DOHH2 (cell line): ENCODE results near the gene POU5F2.

Source experiments
- H3F3A ChIP-seq: fragments of 200-600 bp; sonication (generic), shearing (Covaris generic); 2 replicates; pipeline ENCODE4 v1.6.0; 2016; ENCODE audit warnings: antibody characterized with exemption, mild to moderate bottlenecking; ENCODE audit not compliant: control insufficient read depth, insufficient read depth
- H3K27ac ChIP-seq: fragments of 200-600 bp; sonication (generic); 2 replicates; pipeline ENCODE4 v1.5.1; 2014; ENCODE audit warnings: low read depth, mild to moderate bottlenecking, low read length, moderate library complexity
- H3K27me3 ChIP-seq: fragments of 200-600 bp; sonication (generic); 2 replicates; pipeline ENCODE4 v1.6.1; 2014; ENCODE audit warnings: mild to moderate bottlenecking, low read length, mixed read lengths; ENCODE audit not compliant: control insufficient read depth
- H3K36me3 ChIP-seq: fragments of 200-600 bp; sonication (generic); 2 replicates; pipeline ENCODE4 v1.6.1; 2014; ENCODE audit warnings: mild to moderate bottlenecking, low read length, moderate library complexity, mixed read lengths; ENCODE audit not compliant: control insufficient read depth
- H3K4me1 ChIP-seq: fragments of 200-600 bp; sonication (generic); 2 replicates; pipeline ENCODE4 v1.6.1; 2014; ENCODE audit warnings: mild to moderate bottlenecking, low read length, mixed read lengths; ENCODE audit not compliant: control insufficient read depth
- H3K4me2 ChIP-seq: fragments of 200-600 bp; sonication (generic); 2 replicates; pipeline ENCODE4 v1.6.0; 2014; ENCODE audit warnings: mild to moderate bottlenecking, low read length, moderate library complexity
- H3K4me3 ChIP-seq: fragments of 200-600 bp; sonication (generic); 2 replicates; pipeline ENCODE4 v1.5.1; 2014; ENCODE audit warnings: mild to moderate bottlenecking, low read length, mixed read lengths
- H3K79me2 ChIP-seq: fragments of 200-600 bp; sonication (generic); 2 replicates; pipeline ENCODE4 v1.6.1; 2014; ENCODE audit warnings: mild to moderate bottlenecking, low read length, mixed read lengths; ENCODE audit not compliant: control insufficient read depth
- H3K9me2 ChIP-seq: fragments of 200-600 bp; sonication (generic); replicated peaks from 2 replicates; pipeline ENCODE4 v1.6.1; 2014; ENCODE audit warnings: mild to moderate bottlenecking, low read length, mixed read lengths; ENCODE audit not compliant: control insufficient read depth
- H3K9me3 ChIP-seq: fragments of 200-600 bp; sonication (generic); 2 replicates; pipeline ENCODE4 v1.6.1; 2014; ENCODE audit warnings: antibody characterized with exemption, low read length, mixed read lengths; ENCODE audit not compliant: control insufficient read depth, insufficient read depth
- H4K20me1 ChIP-seq: fragments of 200-600 bp; sonication (generic); 2 replicates; pipeline ENCODE4 v1.6.0; 2014; ENCODE audit warnings: low read depth, mild to moderate bottlenecking, antibody characterized with exemption, low read length, moderate library complexity; ENCODE audit not compliant: control insufficient read depth, insufficient read depth
- CTCF ChIP-seq: fragments of 200-600 bp; sonication (generic); IDR thresholded peaks from one replicate; pipeline ENCODE4 v1.5.1; 2014; ENCODE audit warnings: antibody characterized with exemption, mild to moderate bottlenecking, low read depth, low read length; ENCODE audit not compliant: poor library complexity, severe bottlenecking
- EZH2phosphoT487 ChIP-seq: fragments of 200-600 bp; sonication (generic); IDR thresholded peaks from 2 replicates; pipeline ENCODE4 v1.6.1; 2017; ENCODE audit warnings: borderline replicate concordance, mild to moderate bottlenecking, antibody characterized with exemption, low read length, moderate library complexity, mixed read lengths

Gene POU5F2

GRCh38 chr5:93722588-93722987 lies 18.8 kb downstream of the POU5F2 start:
- Histone ChIP-seq H3K27ac (no peak overlapping the region), H3K36me3 (no peaks in the 10 kb centered on the region), H3K9me3 (no peaks in the 10 kb centered on the region), H3F3A (no peaks in the 10 kb centered on the region), H3K9me2 (no peaks in the 10 kb centered on the region), H3K27me3 (no peaks in the 10 kb centered on the region), H3K4me3 (no peak overlapping the region), H4K20me1 (no peaks in the 10 kb centered on the region), H3K79me2 (no peaks in the 10 kb centered on the region), H3K4me2 (no peak overlapping the region), H3K4me1 (no peaks in the 10 kb centered on the region)
- TF ChIP-seq EZH2phosphoT487 (no peak), CTCF (no peak)

GRCh38 chr5:93721511-93721910 lies 19.9 kb downstream of the POU5F2 start:
- no peaks in the 10 kb centered on the region for H3K9me3 ChIP-seq
- H3F3A ChIP-seq, result no peaks in the 10 kb centered on the region
- no peaks in the 10 kb centered on the region for H4K20me1 ChIP-seq
- no peaks in the 10 kb centered on the region for H3K79me2 ChIP-seq
- no peaks in the 10 kb centered on the region for H3K4me1 ChIP-seq
- no peak overlapping the region for H3K27ac ChIP-seq
- H3K27me3 ChIP-seq, result no peaks in the 10 kb centered on the region
- H3K4me2 ChIP-seq, result no peak overlapping the region
- no peaks in the 10 kb centered on the region for H3K36me3 ChIP-seq
- no peaks in the 10 kb centered on the region for H3K9me2 ChIP-seq
- no peak for TF ChIP-seq CTCF
- TF ChIP-seq EZH2phosphoT487, result no peak
- no peak overlapping the region for H3K4me3 ChIP-seq

- no peak overlapping the region for H3K4me3 ChIP-seq
- no peak overlapping the region for H3K4me2 ChIP-seq
- H4K20me1 ChIP-seq, result no peaks in the 10 kb centered on the region
- H3K27ac ChIP-seq, result no peak overlapping the region
- H3F3A ChIP-seq, result no peaks in the 10 kb centered on the region
- H3K36me3 ChIP-seq, result no peaks in the 10 kb centered on the region
- H3K9me3 ChIP-seq, result no peaks in the 10 kb centered on the region
- no peak for TF ChIP-seq CTCF
- TF ChIP-seq EZH2phosphoT487, result no peak
- H3K79me2 ChIP-seq, result no peaks in the 10 kb centered on the region
- H3K4me1 ChIP-seq, result no peaks in the 10 kb centered on the region
- H3K27me3 ChIP-seq, result no peaks in the 10 kb centered on the region
- no peaks in the 10 kb centered on the region for H3K9me2 ChIP-seq
Observed at GRCh38 chr5:93721071-93721470, 20.3 kb downstream of the POU5F2 start.

- no peaks in the 10 kb centered on the region for H3K79me2 ChIP-seq
- TF ChIP-seq EZH2phosphoT487, result no peak
- no peak for TF ChIP-seq CTCF
- no peak overlapping the region for H3K27ac ChIP-seq
- H3K4me3 ChIP-seq, result no peak overlapping the region
- no peaks in the 10 kb centered on the region for H3K9me3 ChIP-seq
- H3K4me1 ChIP-seq, result no peaks in the 10 kb centered on the region
- no peaks in the 10 kb centered on the region for H3F3A ChIP-seq
- H4K20me1 ChIP-seq, result no peaks in the 10 kb centered on the region
- H3K4me2 ChIP-seq, result no peak overlapping the region
- H3K27me3 ChIP-seq, result no peaks in the 10 kb centered on the region
- no peaks in the 10 kb centered on the region for H3K36me3 ChIP-seq
- H3K9me2 ChIP-seq, result no peaks in the 10 kb centered on the region
Observed at GRCh38 chr5:93717162-93717561, 24.2 kb downstream of the POU5F2 start.
